Adrenal gland (tissue), 12 donors: ENCODE results near the gene MGAT2. TPM values are rescaled to one million over a fixed set of nuclear protein-coding genes. Genes with fewer than 3 reads are reported as not detected.
"Not testable (repeated sequence)": the region's sequence is repeated elsewhere in the genome, so short reads cannot be mapped to it uniquely, and the experiment has no call there.

Experiments
- DNase-seq, 7 donors: peaks; one replicate each; pipeline ENCODE4 v3.0.0-alpha.2; 2019 to 2020
- H3K27ac ChIP-seq, 5 donors: fragments of 200-600 bp; sonication (generic) in 4 of 5; 1 replicate in 3 of 5; 2 replicates in 2 of 5; pipeline versions ENCODE4 v1.5.1 to v1.8.0; 2016 to 2020; ENCODE audit warnings: mild to moderate bottlenecking in 1 of 5
- H3K27me3 ChIP-seq: fragments of 200-600 bp; 2 replicates; pipeline ENCODE4 v1.8.0; 2021
- H3K36me3 ChIP-seq, 2 donors: fragments of 200-600 bp; replicated peaks in 1 of 2; 1 replicate in 1 of 2; 2 replicates in 1 of 2; pipeline versions ENCODE4 v1.5.1 to v1.8.0; 2018 to 2022
- H3K4me1 ChIP-seq, 2 donors: fragments of 200-600 bp; replicated peaks in 1 of 2; 1 replicate in 1 of 2; 2 replicates in 1 of 2; pipeline versions ENCODE4 v1.5.1 to v1.8.0; 2018 to 2021
- H3K4me3 ChIP-seq, 4 donors: fragments of 200-600 bp; sonication (generic) in 3 of 4; one replicate each; pipeline ENCODE4 v1.5.1; 2016 to 2018
- H3K9me3 ChIP-seq, 3 donors: fragments of 200-600 bp; sonication (generic) in 1 of 3; replicated peaks in 1 of 3; 1 replicate in 2 of 3; 2 replicates in 1 of 3; pipeline versions ENCODE4 v1.5.1 to v1.8.0; 2016 to 2021
- CTCF ChIP-seq, 6 experiments: fragments of 450-650 bp in 4 of 6; fragments of 200-600 bp in 2 of 6; sonication (generic) in 1 of 6; IDR thresholded peaks; 1 replicate in 5 of 6; 2 replicates in 1 of 6; pipeline versions ENCODE4 v1.5.1 to v1.8.0; 2016 to 2021; ENCODE audit warnings: antibody characterized with exemption in 6 of 6, mild to moderate bottlenecking in 2 of 6, moderate library complexity in 1 of 6
- POLR2A ChIP-seq, 2 donors: fragments of 450-650 bp; IDR thresholded peaks; one replicate each; pipeline ENCODE4 v1.6.1; 2017; ENCODE audit warnings: antibody characterized with exemption in 2 of 2, mild to moderate bottlenecking in 2 of 2, moderate library complexity in 1 of 2
- WGBS, 4 donors: extraction: QIAGEN DNeasy Blood & Tissue Kit in 2 of 4; methylation state at CpG; one replicate each; pipeline versions ENCODE4 v1.1.5 to v1.1.7; 2013 to 2017; 5-methylcytosine and 5-hydroxymethylcytosine counted together
- intact Hi-C, 2 donors: fragments of 100-400 bp; cut with DNase I; formaldehyde crosslinking; loops; one replicate each; pipeline versions ENCODE4 v1.14.1 to v1.15.0; 2022 to 2023
- polyA plus RNA-seq, 3 donors: library from polyadenylated mRNA; stranded (reverse); fragments of 200-250 nt in 2 of 3; fragments of 350-450 nt in 1 of 3; fragmentation: Illumina TruSeq in 1 of 3; extraction: RNeasy Lipid Tissue Mini Kit (QIAGEN cat#74804) in 1 of 3; gene quantifications; one replicate each; pipeline ENCODE4 v1.2.3, GENCODE V29; 2013 to 2014
- total RNA-seq, 9 donors: library from RNA; depleted of rRNA in 4 of 9; stranded (reverse); fragments of >200 nt in 4 of 9; fragments of 120-200 nt in 1 of 9; fragmentation: NEBNext Ultra II Directional in 1 of 9; extraction: Animal tissue kit (Norgen Biotek cat#: 25700) in 1 of 9; gene quantifications; one replicate each; pipeline versions ENCODE4 v1.1.0 to v1.2.4, GENCODE V29; 2013 to 2023
- donor health status: healthy with polysubstance abuse.
- donor health status: Bipolar disorder and iron deficiency.
- donor health status: DM: yes; HTN: yes; CAD: no.
- donor health status: DM: no; HTN: no; CAD: no.
- donor health status: DM: no; HTN: no; CAD: no.
- donor health status: DM: yes; HTN: yes; CAD: no.

MGAT2 gene
- total and polyA plus RNA-seq, 12 donors: 10.3 to 87.8 (median 48.7) TPM

GRCh38 chr14:49653508-49653907 is 32.9 kb downstream of the MGAT2 start:
- intact Hi-C loops: no loop called here
- H3K36me3 ChIP-seq: no peaks in the 10 kb centered on the region
- H3K9me3 ChIP-seq: no peaks in the 10 kb centered on the region
- H3K27me3 ChIP-seq: no peaks in the 10 kb centered on the region
- TF ChIP-seq POLR2A (IDR thresholded peaks at IDR 0.05) (no peak), CTCF (IDR thresholded peaks at IDR 0.05) (no peak)
- H3K4me1 ChIP-seq: no peaks in the 10 kb centered on the region
- DNase-seq: no peak
- no peak overlapping the region for H3K4me3 ChIP-seq
- WGBS, 4 donors: 93 to 98% (median 97%) methylated on average over 6 of the region's 6 CpGs
- no peak overlapping the region for H3K27ac ChIP-seq

GRCh38 chr14:49654511-49654910 is 33.9 kb downstream of the MGAT2 start:
- 93 to 96% (median 94%) methylated on average over 3 of the region's 3 CpGs for WGBS, 4 donors
- H3K4me3 ChIP-seq: no peak overlapping the region
- H3K27me3 ChIP-seq: no peaks in the 10 kb centered on the region
- TF ChIP-seq CTCF (IDR thresholded peaks at IDR 0.05): no peak
- TF ChIP-seq POLR2A (IDR thresholded peaks at IDR 0.05): no peak
- no peaks in the 10 kb centered on the region for H3K9me3 ChIP-seq
- no peaks in the 10 kb centered on the region for H3K36me3 ChIP-seq
- no peak for DNase-seq
- intact Hi-C loops: no loop called here
- H3K4me1 ChIP-seq: no peaks in the 10 kb centered on the region
- H3K27ac ChIP-seq: no peak overlapping the region

- H3K4me1 ChIP-seq, intact Hi-C loops, H3K36me3 ChIP-seq, DNase-seq, H3K9me3 ChIP-seq, H3K4me3 ChIP-seq, H3K27me3 ChIP-seq, H3K27ac ChIP-seq: not testable (repeated sequence)
- 60 to 76% (median 71%) methylated on average over 6 of the region's 6 CpGs for WGBS, 4 donors
Measured at GRCh38 chr14:49657500-49657899, 36.9 kb downstream of the MGAT2 start.

DNA sequence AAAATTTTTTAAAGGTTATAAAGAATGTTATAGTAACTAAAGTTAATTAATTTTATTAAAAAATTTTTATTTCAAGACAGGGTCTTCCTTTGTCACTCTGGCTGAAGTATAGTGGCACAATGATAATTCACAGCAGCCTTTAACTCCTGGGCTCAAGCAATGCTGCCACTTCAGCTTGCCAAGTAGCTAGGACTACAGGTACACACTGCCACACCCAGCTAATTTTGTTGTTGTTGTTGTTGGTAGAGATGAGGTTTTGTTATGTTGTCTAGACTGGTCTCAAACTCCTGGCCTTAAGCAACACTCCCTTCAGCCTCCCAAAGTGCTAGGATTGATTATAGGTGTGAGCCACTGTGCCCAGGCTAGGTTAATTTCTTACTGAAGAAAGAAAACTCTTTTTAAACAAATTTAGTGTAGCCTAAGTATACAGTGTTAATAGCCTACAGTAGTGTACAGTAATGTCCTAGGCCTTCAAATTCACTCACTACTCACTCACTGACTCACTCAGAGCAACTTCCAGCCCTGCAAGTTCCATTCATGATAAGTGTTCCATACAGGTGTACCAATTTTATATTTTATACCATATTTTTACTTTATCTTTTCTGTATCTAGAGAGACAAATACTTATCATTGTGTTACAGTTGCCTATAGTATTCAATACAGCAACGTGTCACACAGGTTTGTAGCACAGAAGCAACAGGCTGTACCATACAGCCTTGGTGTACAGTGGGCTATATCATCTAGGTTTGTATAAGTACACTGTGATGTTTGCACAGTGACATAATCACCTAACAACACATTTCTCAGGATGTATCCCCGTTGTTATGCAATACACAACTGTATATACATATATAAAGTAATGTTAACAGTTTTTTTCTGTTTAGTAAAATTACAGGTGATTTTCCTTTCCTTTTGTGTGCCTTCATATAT is 39.2 kb downstream of the MGAT2 start:
- Histone ChIP-seq H3K27me3 (no peaks in the 10 kb centered on the region), H3K4me3 (no peak overlapping the region), H3K27ac (no peak overlapping the region), H3K9me3 (no peaks in the 10 kb centered on the region), H3K36me3 (no peaks in the 10 kb centered on the region), H3K4me1 (no peaks in the 10 kb centered on the region)
- WGBS, 4 donors: 91 to 99% (median 95%) methylated on average over 2 of the region's 2 CpGs
- intact Hi-C loops: no loop called here
- TF ChIP-seq CTCF (IDR thresholded peaks at IDR 0.05) (no peak), POLR2A (IDR thresholded peaks at IDR 0.05) (no peak)
- no peak for DNase-seq

DNA sequence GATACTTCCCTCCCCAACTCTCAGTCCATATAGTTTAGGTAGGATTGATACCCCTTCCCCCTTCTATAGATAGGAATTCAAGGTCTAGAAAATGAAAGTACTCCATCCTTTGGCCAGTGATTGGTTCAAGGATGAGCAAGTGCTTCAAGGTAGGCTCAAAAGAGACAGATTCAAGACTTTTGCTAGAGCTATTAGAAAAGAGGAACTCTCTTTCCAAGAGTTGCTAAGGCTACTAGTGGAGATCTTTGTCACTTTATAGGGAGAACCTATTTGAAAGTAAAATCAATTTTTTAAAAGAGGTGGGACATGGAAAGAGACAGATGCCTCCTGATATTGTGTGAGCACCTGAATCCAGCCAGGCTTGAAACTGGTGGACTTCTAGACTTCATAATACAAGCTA is 49.9 kb downstream of the MGAT2 start:
- DNase-seq: no peak
- Histone ChIP-seq H3K36me3 (no peaks in the 10 kb centered on the region), H3K27me3 (no peaks in the 10 kb centered on the region), H3K4me1 (no peaks in the 10 kb centered on the region), H3K9me3 (no peaks in the 10 kb centered on the region), H3K4me3 (no peak overlapping the region), H3K27ac (no peak overlapping the region)
- intact Hi-C loops: no loop called here
- no peak for TF ChIP-seq POLR2A (IDR thresholded peaks at IDR 0.05)
- TF ChIP-seq CTCF (IDR thresholded peaks at IDR 0.05): no peak
